ENCODE data around the gene ITGB6.

Gene ITGB6

DNA sequence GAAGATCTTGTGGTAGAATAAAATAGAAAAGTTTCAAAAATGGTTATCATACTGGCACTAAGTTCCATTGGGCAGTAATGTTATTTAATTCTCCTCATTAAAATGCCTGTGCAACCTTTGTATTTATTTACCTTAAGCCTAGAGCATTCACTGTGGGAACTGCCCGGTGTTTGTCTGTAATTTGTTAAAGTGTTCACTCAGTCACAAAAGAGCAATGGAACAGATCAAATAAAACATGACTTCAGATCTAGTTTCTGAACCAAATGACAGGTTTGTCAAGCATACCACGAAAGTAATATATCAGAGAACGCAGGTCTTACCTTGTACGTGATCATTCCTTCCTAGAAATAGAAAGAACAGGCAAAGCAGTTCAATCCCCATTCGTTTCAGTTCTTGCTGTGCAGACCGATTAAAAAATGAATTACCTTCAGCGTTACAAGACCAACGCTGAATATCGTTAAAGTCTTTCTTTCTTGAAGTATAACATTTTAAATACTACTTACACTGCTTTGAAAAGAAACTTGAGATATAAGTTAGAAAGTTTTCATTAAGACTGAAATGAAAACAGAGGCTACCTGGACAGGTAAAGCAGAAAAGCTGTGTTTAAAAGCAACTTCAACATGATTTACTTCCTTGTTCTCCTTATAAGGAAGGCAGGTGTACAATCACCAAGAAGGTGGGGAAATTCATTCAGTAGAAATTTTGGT, at the start of gene ITGB6:
Gene ITGB6 (minus strand): TSS at position 590 of the 707 bp plus-strand sequence. CDS start 209 bp downstream, at position 381.
- no peak for DNase-seq

DNA sequence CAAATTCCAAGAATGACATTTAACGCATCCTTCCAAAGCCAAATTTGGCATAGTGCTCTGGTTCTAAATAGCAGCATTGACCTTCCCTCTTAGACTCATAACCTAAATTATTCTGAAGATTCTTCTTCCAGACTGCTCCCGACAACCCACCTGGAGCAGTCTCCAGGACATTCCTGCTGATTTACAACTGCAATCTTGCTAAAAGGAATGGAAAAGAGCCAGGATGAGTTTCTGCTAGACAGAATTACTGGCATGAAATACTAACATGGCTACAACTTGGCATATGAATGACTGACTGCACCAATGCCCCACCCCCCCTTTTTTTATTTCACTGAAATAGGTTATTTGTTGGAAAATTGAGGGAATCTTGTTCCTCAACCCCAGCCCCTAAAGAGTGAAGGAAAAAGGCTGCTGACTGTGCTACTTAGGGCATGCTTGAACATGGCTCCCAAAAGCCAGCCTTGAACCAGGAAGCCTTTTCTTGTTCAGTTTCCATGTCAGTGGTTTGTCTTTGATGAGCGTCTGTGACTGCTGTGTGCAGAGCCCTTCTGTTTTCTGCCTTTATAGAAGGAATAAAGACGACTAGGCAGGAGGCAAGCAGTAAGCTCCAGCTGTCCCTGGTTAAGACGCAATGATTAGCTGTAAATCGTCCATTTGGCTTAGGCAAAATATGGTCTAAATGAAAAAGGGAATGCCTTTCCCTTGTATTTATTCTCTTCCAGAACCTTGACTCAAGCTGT, 47.4 kb upstream of the ITGB6 start:
- no peak for DNase-seq

- DNase-seq: no peak
Observed at GRCh38 chr2:160246356-160246755, 46.3 kb upstream of the ITGB6 start.

DNA sequence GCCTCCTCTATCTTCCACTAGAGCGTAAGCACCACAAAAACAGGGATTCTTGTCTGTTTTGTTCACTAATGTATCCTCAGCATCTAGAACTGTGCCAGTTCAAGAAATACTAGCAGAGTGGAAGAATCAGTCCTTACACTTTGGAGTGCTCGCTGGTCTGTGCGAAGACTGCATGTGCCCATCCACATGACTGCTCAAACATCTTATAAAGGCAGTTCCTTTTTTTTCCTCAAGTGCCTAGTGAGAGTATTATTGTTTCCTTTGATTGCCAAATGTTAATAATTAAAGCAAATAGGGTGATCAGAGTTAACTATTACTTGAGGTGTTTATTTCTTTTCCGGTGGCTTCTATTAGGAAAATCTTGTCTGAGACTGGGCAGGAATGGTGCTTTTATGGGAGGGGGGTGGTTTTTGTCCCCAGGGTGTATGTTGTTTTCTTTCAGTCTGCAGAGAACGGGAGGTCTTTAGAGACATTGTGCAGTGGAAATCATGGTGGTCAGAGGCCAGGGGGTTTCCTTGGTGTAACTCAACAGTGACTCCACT, 45.6 kb upstream of the ITGB6 start:
- DNase-seq: no peak

DNA sequence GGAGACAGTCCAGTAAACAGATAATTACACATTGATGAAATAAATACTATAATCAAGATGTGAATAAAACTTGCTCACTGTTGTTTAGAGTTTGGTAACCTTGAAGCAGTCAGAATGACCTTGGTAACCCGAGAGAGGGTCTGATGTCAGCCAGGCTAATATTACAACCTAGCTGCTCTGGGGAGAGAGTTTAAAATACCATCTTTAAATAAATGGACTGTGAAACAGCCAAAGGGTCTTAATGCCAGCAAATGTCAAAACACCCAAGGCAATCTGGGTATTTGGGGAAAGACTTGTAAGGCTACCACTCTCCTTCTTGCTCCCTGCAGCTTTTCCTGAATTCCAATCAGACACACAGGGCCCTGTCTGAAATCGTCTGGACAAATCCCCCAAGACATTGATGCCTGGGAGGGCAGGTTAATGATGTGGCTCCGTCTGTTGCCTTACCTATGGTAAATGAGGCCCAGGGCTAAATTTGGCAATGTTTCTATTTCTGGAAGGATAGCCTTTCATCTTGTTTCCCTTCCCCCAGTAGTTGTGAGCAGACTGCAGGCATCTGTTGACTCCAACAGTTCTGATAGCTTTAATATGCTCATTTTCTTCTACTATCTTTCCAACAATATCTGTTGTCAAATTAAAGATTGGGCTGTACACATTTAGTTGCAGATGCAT, 43.0 kb upstream of the ITGB6 start:
- DNase-seq: no peak

DNA sequence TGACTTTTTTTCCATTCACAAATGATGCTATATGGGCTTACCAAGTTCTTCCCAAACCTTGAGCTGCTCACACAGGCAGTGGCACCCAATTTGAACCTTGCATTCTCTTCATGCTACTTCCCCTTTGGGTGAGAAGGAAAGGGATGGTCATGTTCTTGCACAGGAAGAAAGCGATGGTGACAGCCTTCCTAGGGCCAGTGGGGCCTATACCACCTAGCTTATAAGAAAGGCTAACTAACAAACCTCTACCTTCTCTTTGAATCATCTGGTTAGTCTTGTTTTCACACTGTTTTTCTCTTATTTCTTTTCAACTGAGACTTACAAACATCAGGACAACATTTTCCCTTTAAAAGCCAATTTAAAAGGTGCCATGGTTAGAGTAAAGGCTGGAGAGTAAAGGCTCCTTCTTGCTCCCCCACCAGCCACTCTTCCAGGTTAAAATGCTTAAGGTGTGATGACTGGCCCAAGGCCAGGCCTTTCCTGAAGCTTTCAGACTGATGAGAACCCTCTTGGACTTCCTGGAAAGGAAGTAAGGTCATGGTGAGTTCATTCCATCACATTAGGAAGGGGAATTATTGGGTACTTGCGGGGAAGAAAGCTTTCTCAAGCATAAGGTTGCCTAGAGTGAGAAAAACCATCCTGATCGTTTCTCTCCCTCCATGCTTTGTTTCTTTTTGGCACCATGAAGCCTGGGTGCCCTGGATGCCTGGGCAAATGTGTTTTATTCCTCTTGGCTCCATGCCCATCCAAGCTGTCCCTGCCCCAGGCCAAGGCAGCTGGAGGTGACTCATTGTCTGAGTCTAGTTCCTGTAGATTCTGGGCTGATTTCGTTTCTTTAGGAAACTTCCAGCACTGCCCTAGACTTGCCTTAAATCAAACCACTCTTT, 41.4 kb upstream of the ITGB6 start:
- DNase-seq: no peak

GRCh38 chr2:160239436-160239835, 39.4 kb upstream of the ITGB6 start:
- DNase-seq: no peak

DNA sequence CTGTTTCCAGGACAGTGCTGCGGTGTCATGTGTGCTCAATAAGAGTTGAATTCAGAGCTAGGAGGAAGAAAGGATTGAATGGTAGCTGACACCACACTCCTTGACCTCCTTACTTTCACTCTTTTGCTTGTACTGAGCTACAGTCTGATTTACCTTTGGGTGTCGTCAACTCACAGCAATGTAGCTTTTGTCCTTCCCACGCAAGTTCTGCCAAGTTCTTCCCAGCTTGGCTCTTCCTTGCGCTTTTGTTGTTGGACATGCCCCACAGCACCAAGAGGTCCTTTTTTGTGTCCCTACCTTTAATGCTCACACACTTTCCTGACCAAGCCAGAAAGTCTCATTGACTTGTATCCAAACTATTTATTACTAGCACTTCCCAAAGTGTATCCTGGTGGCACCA, 38.3 kb upstream of the ITGB6 start:
- no peak for DNase-seq

DNA sequence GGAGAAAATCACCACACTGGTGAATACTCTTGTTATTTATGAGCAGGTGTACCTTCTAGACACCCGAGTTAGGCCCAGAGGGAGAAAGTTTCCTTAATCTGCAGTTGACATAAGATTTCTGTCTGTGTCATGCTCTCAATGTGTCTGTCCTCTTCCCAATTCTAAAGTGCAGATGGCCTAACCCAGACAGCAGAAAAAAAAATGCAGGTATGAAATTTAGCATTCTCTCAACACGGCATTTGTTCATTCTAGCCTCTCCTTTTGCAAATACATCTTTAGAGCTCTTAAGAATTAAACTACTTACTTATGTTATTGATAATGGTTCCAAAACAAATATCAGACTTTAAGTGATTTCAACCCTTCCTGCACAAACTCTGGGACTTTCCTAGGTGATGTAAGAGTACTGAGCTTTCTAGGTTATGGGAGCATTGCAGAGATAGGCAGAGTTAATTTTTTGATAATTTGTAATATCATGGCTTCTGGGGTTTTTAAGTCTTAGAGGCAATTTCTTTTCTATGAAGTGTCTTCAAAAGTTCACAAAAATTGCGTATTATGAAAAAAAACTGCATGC, 32.9 kb upstream of the ITGB6 start:
- DNase-seq: no peak

DNA sequence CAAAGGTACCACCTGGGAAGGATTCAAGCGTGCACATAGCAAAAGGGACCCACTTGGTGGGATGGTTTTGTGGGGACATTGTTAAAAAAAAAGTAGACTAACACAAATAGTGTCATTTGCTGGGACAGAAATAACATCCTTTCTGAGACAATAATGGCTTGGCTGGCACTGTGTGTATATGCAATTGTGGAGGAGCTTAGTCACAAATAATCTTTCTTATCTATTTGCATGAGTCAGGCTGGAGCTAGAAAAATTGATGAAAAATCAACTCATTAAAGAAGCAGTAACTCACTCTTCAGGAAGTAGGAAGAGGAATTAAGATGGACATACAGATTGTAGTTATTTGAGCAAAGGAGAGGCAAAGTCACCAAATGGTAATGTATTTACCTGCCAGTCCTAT, 29.5 kb upstream of the ITGB6 start:
- DNase-seq: no peak

DNA sequence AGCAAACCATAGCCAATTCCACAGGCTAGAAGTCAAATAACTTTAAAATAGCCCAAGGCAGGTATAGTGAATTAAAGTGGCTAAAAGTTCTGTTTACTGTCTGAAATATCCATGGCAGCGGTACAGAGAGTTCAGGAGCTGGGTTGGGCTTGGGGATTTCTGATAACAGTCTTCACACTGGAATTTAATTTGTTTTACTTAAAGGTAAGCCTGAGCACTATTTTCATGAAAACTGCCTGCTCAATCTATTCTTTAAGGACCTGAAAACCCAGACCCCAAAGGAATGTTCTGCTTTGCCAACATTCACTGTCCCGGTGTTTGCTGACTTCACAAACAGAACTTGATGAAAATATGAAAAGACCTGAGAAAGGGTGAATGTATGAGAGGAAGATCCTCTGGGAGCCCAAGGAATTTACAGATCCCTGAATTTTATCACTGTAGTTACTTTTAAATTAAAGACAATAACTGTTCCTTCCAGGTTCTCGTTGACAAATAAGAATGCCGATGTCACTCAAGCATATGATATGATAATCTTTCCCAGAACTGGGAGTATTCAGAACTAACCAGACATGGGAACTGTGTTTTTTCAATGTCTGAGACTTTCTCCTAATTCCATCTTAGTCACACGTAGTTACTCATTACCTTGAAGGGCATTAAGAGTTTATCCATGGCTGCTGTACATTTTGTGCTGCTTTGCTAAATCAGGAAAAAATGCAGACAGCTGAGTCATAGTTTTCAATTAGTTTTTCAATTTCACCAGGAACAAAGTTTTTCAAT, 28.3 kb upstream of the ITGB6 start:
- DNase-seq: no peak

GRCh38 chr2:160227293-160227915, 27.3 kb upstream of the ITGB6 start:
- DNase-seq: no peak

DNA sequence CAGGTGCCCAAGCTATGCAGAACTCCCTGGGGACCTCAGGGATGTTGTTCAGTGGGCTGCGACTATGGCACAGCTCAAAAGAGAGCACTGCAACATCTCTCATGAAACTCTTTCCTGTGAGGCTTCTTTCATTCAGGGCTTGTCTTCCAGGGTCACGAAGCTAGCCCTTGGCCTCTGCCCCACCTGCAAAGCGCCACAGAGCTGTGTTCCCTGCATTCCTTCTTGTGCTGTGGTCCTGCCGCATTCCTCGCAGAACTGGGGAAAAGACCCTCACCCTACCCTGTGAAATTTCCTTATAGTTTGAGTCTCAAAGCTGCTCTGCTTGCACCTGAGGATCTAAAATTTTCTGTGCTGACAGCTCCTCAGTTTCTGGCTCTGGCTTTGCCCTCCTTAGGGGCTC, 26.3 kb upstream of the ITGB6 start:
- no peak for DNase-seq

DNA sequence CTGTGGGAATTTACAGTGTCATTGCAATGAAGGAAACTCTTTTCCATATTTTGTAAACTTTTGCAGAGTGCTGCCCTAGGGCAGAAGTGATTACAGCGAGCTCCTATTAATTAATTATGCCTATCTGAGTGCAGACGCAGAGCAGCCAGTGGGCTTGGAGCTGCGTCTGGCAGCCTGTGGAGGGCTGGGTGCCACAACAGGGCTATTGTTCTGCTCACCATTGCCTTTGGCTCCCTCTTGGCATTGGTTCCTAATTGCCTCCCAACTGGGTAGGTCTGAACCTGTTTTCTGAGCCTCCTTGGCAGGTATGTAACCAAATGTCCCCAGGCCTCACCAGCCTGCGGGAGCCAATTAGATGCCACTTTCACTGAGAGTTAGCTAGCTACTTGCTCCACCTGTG, 25.6 kb upstream of the ITGB6 start:
- DNase-seq: no peak

DNA sequence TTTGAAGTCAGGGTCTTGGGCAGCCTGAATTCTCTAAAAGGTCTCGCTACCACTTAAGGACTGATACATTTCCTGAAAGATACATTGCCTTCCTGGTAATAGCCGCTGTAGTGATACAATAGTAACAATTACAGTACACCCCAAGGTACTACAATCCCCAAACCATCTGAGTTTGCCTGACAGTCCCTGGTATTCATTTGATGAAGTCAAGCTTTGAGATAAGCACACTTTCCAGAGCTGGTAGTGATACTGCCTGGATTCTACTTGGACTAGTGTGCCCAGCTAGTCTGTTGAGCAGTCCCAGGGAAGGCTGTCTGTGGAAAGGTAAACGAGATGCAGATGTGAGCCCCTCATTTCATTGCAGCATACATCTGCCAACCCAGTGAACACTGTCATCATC, 24.4 kb upstream of the ITGB6 start:
- DNase-seq: no peak

DNA sequence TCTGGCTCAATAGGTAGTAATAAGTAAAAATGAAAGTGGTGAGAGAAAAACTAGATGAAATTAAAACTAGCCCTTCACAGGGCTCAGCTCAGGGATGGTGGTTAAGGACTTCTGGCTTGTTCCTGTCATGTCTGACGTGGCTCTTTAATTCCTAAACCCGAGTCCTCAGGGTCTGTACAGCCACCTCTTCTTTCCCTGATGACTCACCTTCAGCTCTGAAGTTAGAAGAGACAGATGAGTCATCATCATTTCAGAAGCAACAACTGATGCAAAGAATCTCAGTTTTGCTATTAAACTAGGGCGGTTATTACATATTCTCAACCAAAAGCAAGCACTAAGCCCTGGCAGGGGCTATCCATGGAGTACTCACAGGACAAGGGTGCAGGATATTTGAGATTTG, 24.0 kb upstream of the ITGB6 start:
- DNase-seq: no peak

DNA sequence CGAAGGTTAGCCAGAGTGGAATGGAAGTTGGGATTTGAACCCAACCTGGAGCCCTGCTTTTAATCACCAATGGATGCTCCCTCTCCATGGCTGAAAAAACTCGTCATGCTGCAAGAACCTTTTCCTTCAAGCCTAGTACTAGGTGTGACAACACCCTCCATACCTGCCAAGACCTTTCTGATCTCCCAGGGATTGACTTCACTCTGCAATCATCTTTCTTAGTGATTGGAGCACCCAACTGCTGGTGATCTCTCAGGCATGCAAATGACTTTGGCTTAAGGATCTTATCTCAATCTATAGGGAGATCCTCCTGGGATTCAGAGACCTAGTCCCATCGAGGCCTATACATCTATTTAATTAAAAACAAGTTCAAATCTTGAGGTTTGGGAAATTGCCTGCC, 23.5 kb upstream of the ITGB6 start:
- no peak for DNase-seq

DNA sequence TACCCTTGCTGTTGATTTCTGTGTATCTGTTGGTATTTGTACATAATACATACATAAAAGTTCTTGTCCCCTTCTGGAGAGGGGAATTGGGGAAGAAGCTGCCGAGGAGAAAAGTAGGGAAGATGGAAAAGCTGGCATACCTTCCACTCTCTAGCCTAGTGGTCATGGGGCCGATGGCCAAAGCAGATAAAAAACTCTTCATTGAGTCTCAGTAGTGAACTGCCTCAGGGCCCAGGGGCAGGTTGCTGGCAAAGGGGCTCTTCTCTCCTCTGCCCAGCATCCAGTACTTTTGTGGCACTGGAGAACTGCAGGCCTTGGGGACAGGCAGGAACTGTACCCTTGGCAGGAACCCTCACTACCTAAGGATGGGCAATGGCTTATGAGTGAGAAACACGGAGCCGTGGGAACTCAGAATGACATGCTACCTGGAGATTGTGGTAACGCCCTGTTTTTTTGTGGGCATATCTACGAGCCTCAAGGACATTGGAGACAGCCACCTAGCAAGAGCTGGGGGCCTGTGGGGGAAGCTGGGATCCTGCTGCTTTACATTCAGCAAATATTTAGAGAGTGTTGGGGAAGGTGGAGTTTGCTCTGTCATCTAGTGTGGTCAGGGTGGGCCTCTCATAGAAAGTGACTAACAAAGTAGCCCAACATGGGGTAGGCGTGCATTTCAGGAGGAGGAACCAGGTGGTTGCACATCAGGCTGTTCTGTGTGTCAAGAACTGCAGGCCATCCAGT, 22.6 kb upstream of the ITGB6 start:
- no peak for DNase-seq

DNA sequence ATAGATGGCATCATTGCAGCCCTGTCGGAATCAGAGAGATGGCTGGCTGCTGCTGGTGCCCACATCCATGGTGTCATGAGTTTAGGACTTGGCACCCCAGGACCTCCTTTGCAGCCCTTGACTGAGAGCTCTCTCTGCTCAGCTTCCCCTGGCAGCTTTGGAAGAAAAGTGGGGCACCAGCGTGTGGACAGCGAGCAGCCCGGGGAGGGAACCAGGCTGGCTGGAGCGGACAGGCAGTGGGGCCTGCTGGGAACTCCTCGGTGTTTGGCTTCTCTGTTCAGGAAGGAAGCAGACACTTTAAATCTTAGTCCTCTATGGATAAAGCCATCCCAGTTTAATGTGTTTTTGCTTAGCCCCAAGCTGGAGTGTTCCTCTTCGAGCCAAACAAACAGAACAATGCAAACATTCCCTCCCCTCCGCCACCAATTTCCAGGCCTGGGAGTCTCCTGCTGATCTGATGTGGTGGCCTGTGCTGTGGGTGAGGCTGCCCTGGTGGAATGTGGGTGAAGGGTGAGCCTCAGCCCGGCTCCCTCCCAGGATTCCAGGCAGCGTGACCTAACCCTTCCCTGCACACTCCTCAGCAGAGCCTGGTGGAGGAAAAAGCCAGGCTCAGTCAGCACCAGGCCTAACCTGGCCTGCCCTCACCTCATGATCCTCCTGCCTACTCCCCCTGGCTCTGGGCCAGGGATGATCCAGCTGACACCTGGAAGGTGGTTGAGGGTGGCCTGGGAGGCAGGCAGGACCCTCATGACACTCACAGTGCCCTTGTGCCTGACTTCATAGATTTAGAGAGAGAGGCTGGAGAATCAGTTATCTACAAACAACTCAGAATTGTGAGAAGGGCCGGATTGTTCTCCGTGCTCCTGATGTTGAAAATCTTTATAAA, 21.6 kb upstream of the ITGB6 start:
- no peak for DNase-seq

All from activated effector memory CD4-positive, alpha-beta T cell treated with Interleukin-2 at 50 U/mL for 16 hours (primary cell).